Mononuclear cell (primary cell): Measurements from ENCODE around the gene ENOX1. TPM values are rescaled to one million over a fixed set of nuclear protein-coding genes. Genes with fewer than 3 reads are reported as not detected.
"Not testable (repeated sequence)": the region's sequence is repeated elsewhere in the genome, so short reads cannot be mapped to it uniquely, and the experiment has no call there.

Experiments used
- H3K27me3 ChIP-seq: 2 replicates; pipeline ENCODE4 v1.6.0; 2011; ENCODE audit warnings: low read length, control low read depth; ENCODE audit not compliant: insufficient read depth
- H3K4me1 ChIP-seq: 2 replicates; pipeline ENCODE4 v1.5.1; 2011; ENCODE audit warnings: mild to moderate bottlenecking, low read length, control low read depth; ENCODE audit not compliant: insufficient read depth
- H3K4me3 ChIP-seq: 2 replicates; pipeline ENCODE4 v1.5.1; 2011; ENCODE audit warnings: mild to moderate bottlenecking, low read length, moderate library complexity
- H3K9me3 ChIP-seq: 2 replicates; pipeline ENCODE4 v1.5.1; 2011; ENCODE audit warnings: low read depth, mild to moderate bottlenecking, control low read depth, low read length
- total RNA-seq: library from RNA; depleted of rRNA; stranded (reverse); fragments of >200 nt; gene quantifications from one replicate; pipeline ENCODE4 v1.2.3, GENCODE V29; 2012

ENOX1 gene
- total RNA-seq, 1 donor, result under 0.01 TPM

GRCh38 chr13:43434191-43434590 is 352.6 kb downstream of the ENOX1 start:
- no peak overlapping the region for H3K4me3 ChIP-seq
- H3K4me1 ChIP-seq, result no peaks in the 10 kb centered on the region
- no peaks in the 10 kb centered on the region for H3K27me3 ChIP-seq
- no peaks in the 10 kb centered on the region for H3K9me3 ChIP-seq

DNA sequence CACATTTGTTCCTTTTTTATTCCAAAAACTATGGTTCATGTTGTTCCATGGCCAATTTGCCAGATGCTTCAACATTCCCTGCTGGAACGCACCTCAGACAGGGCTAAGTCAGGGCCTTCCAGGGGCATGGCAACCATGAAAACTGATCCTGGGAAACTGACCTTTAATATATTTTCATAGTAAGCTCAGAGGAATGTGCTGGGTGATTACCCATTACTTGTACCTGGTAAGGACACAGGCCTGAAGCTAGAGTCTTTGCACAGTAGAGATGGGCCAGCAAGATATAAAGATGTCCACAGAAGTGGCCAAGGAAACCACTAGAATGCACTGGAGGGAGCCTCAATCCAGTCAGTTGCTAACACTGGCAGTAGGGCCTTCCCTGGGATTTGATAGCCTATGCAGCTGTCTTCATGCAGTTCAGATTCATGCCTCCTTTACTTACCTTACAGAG is 353.1 kb downstream of the ENOX1 start:
- Histone ChIP-seq H3K4me1 (no peaks in the 10 kb centered on the region), H3K4me3 (no peak overlapping the region), H3K27me3 (no peaks in the 10 kb centered on the region), H3K9me3 (no peaks in the 10 kb centered on the region)

- H3K9me3 ChIP-seq, result no peaks in the 10 kb centered on the region
- no peak overlapping the region for H3K4me3 ChIP-seq
- H3K4me1 ChIP-seq, result no peaks in the 10 kb centered on the region
- no peaks in the 10 kb centered on the region for H3K27me3 ChIP-seq
These were observed 353.8 kb downstream of the ENOX1 start for GRCh38 chr13:43432958-43433357.

GRCh38 chr13:43431841-43432240 is 354.9 kb downstream of the ENOX1 start:
- no peaks in the 10 kb centered on the region for H3K27me3 ChIP-seq
- no peak overlapping the region for H3K4me3 ChIP-seq
- H3K4me1 ChIP-seq, result no peaks in the 10 kb centered on the region
- no peaks in the 10 kb centered on the region for H3K9me3 ChIP-seq

- H3K27me3 ChIP-seq, result no peaks in the 10 kb centered on the region
- no peaks in the 10 kb centered on the region for H3K9me3 ChIP-seq
- no peaks in the 10 kb centered on the region for H3K4me1 ChIP-seq
- no peak overlapping the region for H3K4me3 ChIP-seq
These were observed 355.5 kb downstream of the ENOX1 start for GRCh38 chr13:43431290-43431716.

- H3K4me3 ChIP-seq, result no peak overlapping the region
- no peaks in the 10 kb centered on the region for H3K9me3 ChIP-seq
These were observed 358.1 kb downstream of the ENOX1 start for GRCh38 chr13:43428545-43429296.

DNA sequence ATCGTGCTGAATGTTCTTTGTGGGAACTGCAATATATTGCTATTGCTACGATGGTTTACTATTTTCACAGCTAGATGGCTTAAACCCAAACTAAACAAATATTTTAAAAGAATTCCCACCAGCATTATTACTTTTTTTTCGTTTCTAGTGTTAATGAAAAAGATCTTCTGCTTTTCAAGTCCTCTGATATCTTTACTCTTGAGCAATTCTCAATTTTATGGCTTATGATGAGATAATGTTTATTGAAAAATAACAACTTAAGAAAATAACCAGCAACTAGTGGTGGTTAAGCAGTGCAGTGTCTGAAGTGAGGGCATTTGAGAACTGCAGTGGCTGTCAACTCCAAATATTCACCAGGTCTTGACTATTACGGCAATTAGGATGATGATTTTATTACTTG is 360.4 kb downstream of the ENOX1 start:
- Histone ChIP-seq H3K9me3 (no peaks in the 10 kb centered on the region), H3K4me1 (no peaks in the 10 kb centered on the region), H3K27me3 (no peaks in the 10 kb centered on the region), H3K4me3 (no peak overlapping the region)

More at GRCh38 chr13:43428545-43429296, 358.1 kb downstream of the ENOX1 start:
- Histone ChIP-seq H3K27me3 (no peaks in the 10 kb centered on the region), H3K4me1 (no peaks in the 10 kb centered on the region)

DNA sequence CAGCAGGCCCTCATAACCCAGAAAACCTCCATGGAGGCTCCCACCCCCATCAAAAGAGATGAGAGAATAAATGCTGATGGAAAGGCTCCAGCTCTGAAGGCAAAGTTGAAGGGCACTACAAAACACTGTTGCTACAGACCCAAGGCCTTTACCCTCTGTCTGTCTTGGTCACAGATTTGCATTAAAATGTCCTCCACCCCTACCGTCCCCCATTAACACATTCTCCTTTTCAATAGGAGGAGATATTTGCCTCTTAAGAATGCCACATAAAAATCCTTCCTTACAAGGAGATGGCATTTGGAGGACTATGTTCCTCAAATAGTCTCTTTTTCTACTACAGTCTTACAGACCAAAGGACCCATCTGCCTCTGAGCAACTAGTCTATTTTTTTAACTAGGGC is 361.5 kb downstream of the ENOX1 start:
- H3K4me1 ChIP-seq, result no peaks in the 10 kb centered on the region
- H3K4me3 ChIP-seq, result no peak overlapping the region

DNA sequence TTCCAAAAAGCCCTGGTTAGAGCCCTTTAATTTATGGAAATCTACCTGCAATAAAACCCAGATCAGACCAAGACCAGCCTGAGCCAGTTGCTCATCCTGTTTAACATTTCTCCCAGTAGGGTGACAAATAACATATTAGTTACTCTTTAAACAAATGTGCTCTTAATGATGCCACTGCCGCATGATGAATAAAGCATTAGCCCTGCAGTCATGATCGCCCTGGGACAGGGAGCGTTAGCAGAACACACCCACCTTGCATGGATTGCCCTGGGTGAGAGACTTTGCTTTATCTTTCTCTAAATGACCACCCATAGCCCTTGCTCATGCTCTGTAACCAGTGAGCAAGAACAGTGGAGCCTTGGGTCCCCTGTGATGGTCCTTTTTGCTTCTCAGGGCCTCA is 362.4 kb downstream of the ENOX1 start:
- Histone ChIP-seq H3K4me3 (no peak overlapping the region), H3K27me3 (no peaks in the 10 kb centered on the region), H3K4me1 (no peaks in the 10 kb centered on the region), H3K9me3 (no peaks in the 10 kb centered on the region)

More for the DNA sequence above, 361.5 kb downstream of the ENOX1 start:
- H3K9me3 ChIP-seq, result no peaks in the 10 kb centered on the region
- no peaks in the 10 kb centered on the region for H3K27me3 ChIP-seq

DNA sequence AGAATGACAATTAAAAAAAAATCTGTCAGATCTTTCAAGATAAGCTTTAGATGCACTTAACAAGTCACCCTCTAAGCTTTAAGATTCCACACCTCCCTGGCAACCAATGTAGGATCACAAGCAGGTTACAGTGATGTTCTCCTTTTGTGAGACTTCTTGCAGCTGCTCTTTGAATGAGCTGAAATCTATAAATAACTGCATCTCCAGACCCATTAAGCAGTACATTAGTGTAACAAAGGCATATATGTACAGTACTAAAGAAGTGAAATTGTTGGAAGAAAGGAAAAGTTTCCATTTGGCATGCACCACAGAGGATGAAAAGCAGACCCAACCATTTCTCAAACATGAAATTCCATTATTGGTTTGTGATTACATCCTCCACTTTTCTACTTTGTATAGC is 364.7 kb downstream of the ENOX1 start:
- no peak overlapping the region for H3K4me3 ChIP-seq
- no peaks in the 10 kb centered on the region for H3K27me3 ChIP-seq
- H3K4me1 ChIP-seq, result no peaks in the 10 kb centered on the region
- no peaks in the 10 kb centered on the region for H3K9me3 ChIP-seq

DNA sequence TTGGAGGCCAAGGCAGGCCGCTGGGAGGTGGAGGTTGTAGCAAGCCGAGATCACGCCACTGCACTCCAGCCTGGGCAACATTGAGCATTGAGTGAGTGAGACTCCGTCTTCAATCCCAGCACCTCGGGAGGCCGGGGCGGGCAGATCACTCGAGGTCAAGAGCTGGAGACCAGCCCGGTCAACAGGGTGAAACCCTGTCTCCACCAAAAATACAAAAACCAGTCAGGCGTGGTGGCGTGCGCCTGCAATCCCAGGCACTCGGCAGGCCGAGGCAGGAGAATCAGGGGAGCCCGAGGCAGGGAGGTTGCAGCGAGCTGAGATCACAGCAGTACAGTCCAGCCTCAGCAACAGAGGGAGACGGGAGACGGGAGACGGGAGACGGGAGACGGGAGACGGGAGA is 369.9 kb downstream of the ENOX1 start:
- H3K27me3 ChIP-seq, H3K4me3 ChIP-seq, H3K4me1 ChIP-seq: not testable (repeated sequence)

DNA sequence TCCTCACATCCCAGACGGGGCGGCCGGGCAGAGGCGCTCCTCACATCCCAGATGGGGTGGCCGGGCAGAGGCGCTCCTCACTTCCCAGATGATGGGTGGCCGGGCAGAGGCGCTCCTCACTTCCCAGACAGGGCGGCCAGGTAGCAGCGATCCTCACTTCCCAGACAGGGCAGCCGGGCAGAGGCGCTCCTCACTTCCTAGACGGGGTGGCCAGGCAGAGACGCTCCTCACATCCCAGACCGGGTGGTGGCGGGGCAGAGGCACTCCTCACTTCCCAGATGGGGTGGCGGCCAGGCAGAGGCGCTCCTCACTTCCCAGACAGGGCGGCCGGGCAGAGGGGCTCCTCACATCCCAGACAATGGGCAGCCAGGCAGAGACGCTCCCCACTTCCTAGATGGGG is 370.4 kb downstream of the ENOX1 start:
- H3K4me3 ChIP-seq, H3K27me3 ChIP-seq, H3K9me3 ChIP-seq, H3K4me1 ChIP-seq: not testable (repeated sequence)

More for the DNA sequence above, 369.9 kb downstream of the ENOX1 start:
- H3K9me3 ChIP-seq, result not testable (repeated sequence)

- not testable (repeated sequence) for H3K4me1 ChIP-seq, H3K9me3 ChIP-seq, H3K4me3 ChIP-seq, H3K27me3 ChIP-seq
These were observed 370.8 kb downstream of the ENOX1 start for GRCh38 chr13:43415903-43416391.

GRCh38 chr13:43414111-43414510 is 372.7 kb downstream of the ENOX1 start:
- Histone ChIP-seq H3K4me1 (no peaks in the 10 kb centered on the region), H3K4me3 (no peak overlapping the region), H3K27me3 (no peaks in the 10 kb centered on the region), H3K9me3 (no peaks in the 10 kb centered on the region)

GRCh38 chr13:43411741-43412140 is 375.0 kb downstream of the ENOX1 start:
- no peaks in the 10 kb centered on the region for H3K27me3 ChIP-seq
- no peaks in the 10 kb centered on the region for H3K9me3 ChIP-seq
- H3K4me3 ChIP-seq, result no peak overlapping the region
- H3K4me1 ChIP-seq, result no peaks in the 10 kb centered on the region

GRCh38 chr13:43411211-43411610 is 375.6 kb downstream of the ENOX1 start:
- H3K4me3 ChIP-seq, result no peak overlapping the region
- H3K4me1 ChIP-seq, result no peaks in the 10 kb centered on the region
- H3K27me3 ChIP-seq, result no peaks in the 10 kb centered on the region
- H3K9me3 ChIP-seq, result no peaks in the 10 kb centered on the region
